Astrocyte (in vitro differentiated cells and primary cell): ENCODE data around the gene RRAS. TPM values are rescaled to one million over a fixed set of nuclear protein-coding genes. Genes with fewer than 3 reads are reported as not detected.
A peak's percentile ranks its signal among the peaks of the same experiment; 100 is the strongest.

Experiments used
- DNase-seq: peaks from one replicate; pipeline ENCODE4 v3.0.0-alpha.2; 2010; ENCODE audit warnings: low read depth
- FAIRE-seq: peaks from 2 replicates; lab custom pipeline; 2011; peaks lifted over from hg19 to GRCh38; lab: Jason Lieb, UNC
- H2AFZ ChIP-seq: 2 replicates; pipeline ENCODE4 v1.6.0; 2012; ENCODE audit warnings: low read depth, low read length, inconsistent platforms
- H3K27ac ChIP-seq: 2 replicates; pipeline ENCODE4 v1.5.1; 2011; ENCODE audit warnings: low read depth, low read length, inconsistent platforms
- H3K27me3 ChIP-seq: 2 replicates; pipeline ENCODE4 v1.6.0; 2011; ENCODE audit warnings: low read length, inconsistent platforms; ENCODE audit not compliant: insufficient read depth
- H3K36me3 ChIP-seq: 2 replicates; pipeline ENCODE4 v1.5.1; 2011; ENCODE audit warnings: low read length, inconsistent platforms; ENCODE audit not compliant: insufficient read depth
- H3K4me1 ChIP-seq: 2 replicates; pipeline ENCODE4 v1.5.1; 2011; ENCODE audit warnings: low read length, inconsistent platforms; ENCODE audit not compliant: insufficient read depth
- H3K4me2 ChIP-seq: 2 replicates; pipeline ENCODE4 v1.6.0; 2012; ENCODE audit warnings: low read length, inconsistent platforms
- H3K4me3 ChIP-seq: 2 replicates; pipeline ENCODE4 v1.5.1; 2011; ENCODE audit warnings: low read depth, mild to moderate bottlenecking, low read length, inconsistent platforms; ENCODE audit not compliant: insufficient read depth
- H3K79me2 ChIP-seq: 2 replicates; pipeline ENCODE4 v1.6.0; 2012; ENCODE audit warnings: mild to moderate bottlenecking, low read length, inconsistent platforms; ENCODE audit not compliant: insufficient read depth
- H3K9ac ChIP-seq: 2 replicates; pipeline ENCODE4 v1.6.0; 2012; ENCODE audit warnings: mild to moderate bottlenecking, low read length, inconsistent platforms
- H3K9me3 ChIP-seq: 2 replicates; pipeline ENCODE4 v1.5.1; 2012; ENCODE audit warnings: low read depth, mild to moderate bottlenecking, low read length, inconsistent platforms; ENCODE audit not compliant: insufficient read depth
- H4K20me1 ChIP-seq: 2 replicates; pipeline ENCODE4 v1.6.0; 2012; ENCODE audit warnings: low read length, inconsistent platforms; ENCODE audit not compliant: insufficient read depth
- H3K27ac Mint-ChIP-seq: one replicate; pipeline ENCODE4 v1.8.0; 2021; ENCODE audit warnings: mild to moderate bottlenecking, mixed read lengths; ENCODE audit not compliant: unreplicated experiment
- H3K27me3 Mint-ChIP-seq: one replicate; pipeline ENCODE4 v1.8.0; 2021; ENCODE audit warnings: low read depth, mixed read lengths; ENCODE audit not compliant: unreplicated experiment
- H3K36me3 Mint-ChIP-seq: one replicate; pipeline ENCODE4 v1.8.0; 2021; ENCODE audit warnings: low read depth, mixed read lengths; ENCODE audit not compliant: unreplicated experiment
- H3K4me1 Mint-ChIP-seq: one replicate; pipeline ENCODE4 v1.8.0; 2021; ENCODE audit warnings: low read depth, mixed read lengths; ENCODE audit not compliant: unreplicated experiment
- H3K4me3 Mint-ChIP-seq: one replicate; pipeline ENCODE4 v1.8.0; 2021; ENCODE audit warnings: mild to moderate bottlenecking, moderate library complexity, mixed read lengths; ENCODE audit not compliant: unreplicated experiment
- H3K9me3 Mint-ChIP-seq: one replicate; pipeline ENCODE4 v1.8.0; 2021; ENCODE audit warnings: mild to moderate bottlenecking, mixed read lengths; ENCODE audit not compliant: unreplicated experiment
- CTCF ChIP-seq: IDR thresholded peaks from 2 replicates; pipeline ENCODE4 v1.5.1; 2011; ENCODE audit warnings: low read depth, mild to moderate bottlenecking, inconsistent platforms, low read length, moderate library complexity; ENCODE audit not compliant: insufficient read depth
- EZH2 ChIP-seq: IDR thresholded peaks from 2 replicates; pipeline ENCODE4 v1.6.1; 2012; ENCODE audit warnings: mild to moderate bottlenecking, low read length, inconsistent platforms; ENCODE audit not compliant: insufficient read depth
- total RNA-seq: library from RNA; stranded (reverse); gene quantifications from 2 replicates; pipeline ENCODE4 v1.2.1, GENCODE V29; 2021

The RRAS gene
- total RNA-seq, 1 donor from 2014 or later: 94.7 TPM

DNA sequence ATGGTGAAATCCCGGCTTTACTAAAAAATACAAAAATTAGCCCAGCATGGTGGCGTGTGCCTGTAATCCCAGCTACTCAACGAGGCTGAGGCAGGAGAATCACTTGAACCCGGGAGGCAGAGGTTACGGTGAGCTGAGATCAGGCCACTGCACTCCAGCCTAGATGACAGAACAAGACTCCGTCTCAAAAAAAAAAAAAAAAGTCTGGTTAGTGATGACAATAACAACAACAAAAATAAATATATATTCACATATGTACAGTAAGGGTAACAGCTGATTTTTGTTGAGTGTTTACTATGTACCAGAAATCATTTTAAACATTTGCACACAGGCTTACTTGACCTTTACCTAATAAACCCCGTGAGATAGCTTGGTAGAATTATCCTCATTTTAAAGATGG is 23.0 kb downstream of the RRAS start:
- Mint-ChIP-seq H3K27me3 (no peaks in the 10 kb centered on the region), H3K9me3 (peaks cover 2% of the 10 kb centered on the region), H3K27ac (peak overlapping the region; percentile 41), H3K4me3 (no peak overlapping the region), H3K36me3 (peaks cover 18% of the 10 kb centered on the region), H3K4me1 (peaks cover 16% of the 10 kb centered on the region)
- Histone ChIP-seq H3K4me2 (no peak overlapping the region), H3K36me3 (peaks cover 27% of the 10 kb centered on the region), H3K27me3 (no peaks in the 10 kb centered on the region), H3K9ac (no peak overlapping the region), H2AFZ (no peak overlapping the region), H3K9me3 (no peaks in the 10 kb centered on the region), H3K27ac (no peak overlapping the region), H3K79me2 (peaks cover 52% of the 10 kb centered on the region), H3K4me3 (no peak overlapping the region), H4K20me1 (peaks cover 51% of the 10 kb centered on the region), H3K4me1 (peaks cover 21% of the 10 kb centered on the region)
- TF ChIP-seq CTCF (no peak), EZH2 (no peak)
- no peak for DNase-seq
- FAIRE-seq: no peak

DNA sequence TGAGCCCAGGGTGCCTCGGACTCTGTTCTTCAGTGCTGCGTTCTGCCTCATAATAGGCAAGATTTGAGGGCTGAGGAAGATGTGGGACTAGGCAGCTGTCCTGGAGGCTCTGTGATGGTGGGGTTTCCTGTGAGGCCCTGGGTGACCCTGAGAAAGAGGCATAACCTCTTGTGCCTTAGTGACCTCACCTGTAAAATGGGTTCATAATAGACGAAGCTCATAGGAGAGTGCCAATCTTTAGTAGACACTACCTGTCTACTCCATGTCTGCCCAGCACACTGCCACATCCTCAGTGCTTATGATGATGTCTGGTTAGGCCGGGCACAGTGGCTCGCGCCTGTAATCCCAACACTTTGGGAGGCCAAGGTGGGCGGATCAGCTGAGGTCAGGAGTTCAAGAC is 23.4 kb downstream of the RRAS start:
- Histone ChIP-seq H3K9me3 (no peaks in the 10 kb centered on the region), H3K79me2 (peaks cover 52% of the 10 kb centered on the region), H3K27ac (no peak overlapping the region), H3K4me3 (no peak overlapping the region), H3K36me3 (peaks cover 23% of the 10 kb centered on the region), H3K27me3 (no peaks in the 10 kb centered on the region), H3K4me1 (peaks cover 21% of the 10 kb centered on the region), H2AFZ (no peak overlapping the region), H3K4me2 (no peak overlapping the region), H4K20me1 (peaks cover 47% of the 10 kb centered on the region), H3K9ac (no peak overlapping the region)
- peaks cover 2% of the 10 kb centered on the region for H3K9me3 Mint-ChIP-seq
- no peaks in the 10 kb centered on the region for H3K27me3 Mint-ChIP-seq
- TF ChIP-seq EZH2: no peak
- TF ChIP-seq CTCF: no peak
- FAIRE-seq (no peak), DNase-seq (no peak)
- H3K4me1 Mint-ChIP-seq: peaks cover 16% of the 10 kb centered on the region
- H3K4me3 Mint-ChIP-seq: no peak overlapping the region
- H3K36me3 Mint-ChIP-seq: peaks cover 17% of the 10 kb centered on the region
- peak overlapping the region; percentile 41 for H3K27ac Mint-ChIP-seq

- Mint-ChIP-seq H3K27me3 (no peaks in the 10 kb centered on the region), H3K4me1 (peaks cover 16% of the 10 kb centered on the region), H3K4me3 (no peak overlapping the region), H3K27ac (no peak overlapping the region), H3K36me3 (peaks cover 17% of the 10 kb centered on the region), H3K9me3 (peaks cover 2% of the 10 kb centered on the region)
- H3K9ac ChIP-seq: no peak overlapping the region
- H3K4me2 ChIP-seq: no peak overlapping the region
- no peak overlapping the region for H2AFZ ChIP-seq
- H3K4me3 ChIP-seq: no peak overlapping the region
- no peak for DNase-seq
- peaks cover 22% of the 10 kb centered on the region for H3K36me3 ChIP-seq
- peaks cover 58% of the 10 kb centered on the region for H3K79me2 ChIP-seq
- TF ChIP-seq CTCF (no peak), EZH2 (no peak)
- no peaks in the 10 kb centered on the region for H3K27me3 ChIP-seq
- FAIRE-seq: no peak
- H3K27ac ChIP-seq: no peak overlapping the region
- H4K20me1 ChIP-seq: peaks cover 48% of the 10 kb centered on the region
- peaks cover 21% of the 10 kb centered on the region for H3K4me1 ChIP-seq
- H3K9me3 ChIP-seq: no peaks in the 10 kb centered on the region
These were observed 24.1 kb downstream of the RRAS start for GRCh38 chr19:49615861-49616260.
